Cardiac fibroblast (primary cell): Measurements from ENCODE around the gene SYK.

Experiments
- DNase-seq, 2 donors: peaks; one replicate each; pipeline versions ENCODE4 v3.0.0 to v3.0.0-alpha.2; 2010; ENCODE audit warnings: low read depth in 2 of 2
- H3K4me3 ChIP-seq, 2 donors: replicated peaks in 1 of 2; 1 replicate in 1 of 2; 2 replicates in 1 of 2; pipeline ENCODE4 v1.5.1; 2011; ENCODE audit warnings: low read depth in 2 of 2, low read length in 2 of 2, mild to moderate bottlenecking in 2 of 2, moderate library complexity in 1 of 2
- CTCF ChIP-seq: IDR thresholded peaks from one replicate; pipeline ENCODE4 v1.5.1; 2011; ENCODE audit warnings: low read depth, mild to moderate bottlenecking, low read length, inconsistent platforms

The SYK gene

GRCh38 chr9:90861826-90862740 lies 60.5 kb downstream of the SYK start:
- DNase-seq, result no peak
- no peak overlapping the region for H3K4me3 ChIP-seq
- TF ChIP-seq CTCF, result no peak

GRCh38 chr9:90864779-90865178 lies 63.2 kb downstream of the SYK start:
- no peak for TF ChIP-seq CTCF
- no peak overlapping the region for H3K4me3 ChIP-seq
- no peak for DNase-seq

GRCh38 chr9:90867101-90867500 lies 65.5 kb downstream of the SYK start:
- no peak for DNase-seq
- no peak overlapping the region for H3K4me3 ChIP-seq
- no peak for TF ChIP-seq CTCF

- no peak overlapping the region for H3K4me3 ChIP-seq
- no peak for TF ChIP-seq CTCF
- peak; percentile 2 to 12 for DNase-seq
These were observed 66.9 kb downstream of the SYK start for GRCh38 chr9:90868555-90868954.

- no peak overlapping the region for H3K4me3 ChIP-seq
- no peak for DNase-seq
- TF ChIP-seq CTCF, result no peak
These were observed 67.7 kb downstream of the SYK start for GRCh38 chr9:90869361-90869760.

GRCh38 chr9:90870621-90871326 lies 69.2 kb downstream of the SYK start:
- TF ChIP-seq CTCF, result peak; percentile 90
- peak; percentile 55 to 63 for DNase-seq
- no peak overlapping the region for H3K4me3 ChIP-seq
